Right forelimb (tissue), 1 donor: ENCODE results near the gene CABP2.
A peak's percentile ranks its signal among the peaks of the same experiment; 100 is the strongest.
"Not testable (repeated sequence)": the region's sequence is repeated elsewhere in the genome, so short reads cannot be mapped to it uniquely, and the experiment has no call there.

Experiments
- DNase-seq: peaks from one replicate; pipeline ENCODE4 v3.0.0-alpha.2; 2018

CABP2 gene

DNA sequence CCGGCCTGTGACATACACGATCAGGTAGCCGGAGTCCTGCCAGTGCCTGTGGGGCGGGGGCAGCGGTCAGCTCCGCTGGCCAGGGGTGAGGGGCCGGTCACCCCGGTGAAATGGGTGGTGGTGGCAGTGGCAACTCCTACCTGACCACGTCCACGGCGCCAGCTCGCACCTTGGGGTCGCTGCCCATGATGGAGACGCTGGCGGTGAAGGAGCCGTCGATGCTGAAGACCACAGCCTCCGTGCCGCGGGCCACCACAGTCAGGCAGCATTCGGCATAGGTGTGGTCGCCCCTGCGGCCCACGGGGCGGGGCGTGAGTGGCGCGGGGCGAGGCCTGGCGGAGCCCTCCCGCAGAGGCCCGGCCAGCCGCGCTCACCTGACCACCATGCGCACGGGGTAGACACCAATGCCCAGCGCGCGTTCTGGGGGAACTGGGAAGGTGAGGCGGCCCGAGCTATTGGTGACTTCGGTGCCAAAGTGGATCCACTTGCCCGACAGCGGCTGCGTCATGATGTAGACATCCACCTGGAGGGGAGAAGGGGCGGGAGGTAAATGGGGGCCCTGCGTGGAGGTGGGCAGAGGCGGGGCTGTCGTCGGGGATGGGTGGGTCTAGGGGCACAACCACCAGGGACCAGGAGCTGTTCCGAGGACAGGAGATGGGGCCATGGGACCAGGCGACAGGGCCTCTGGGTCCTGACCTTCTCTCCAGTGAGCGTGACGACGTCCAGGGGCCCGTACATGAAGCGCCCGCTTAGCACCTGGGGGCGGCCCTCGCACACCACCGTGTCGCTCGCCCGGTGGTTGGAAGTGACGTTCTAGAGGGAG is 29.5 kb downstream of the CABP2 start:
- no peak for DNase-seq

GRCh38 chr11:67492801-67493547 is 30.3 kb downstream of the CABP2 start:
- no peak for DNase-seq

DNA sequence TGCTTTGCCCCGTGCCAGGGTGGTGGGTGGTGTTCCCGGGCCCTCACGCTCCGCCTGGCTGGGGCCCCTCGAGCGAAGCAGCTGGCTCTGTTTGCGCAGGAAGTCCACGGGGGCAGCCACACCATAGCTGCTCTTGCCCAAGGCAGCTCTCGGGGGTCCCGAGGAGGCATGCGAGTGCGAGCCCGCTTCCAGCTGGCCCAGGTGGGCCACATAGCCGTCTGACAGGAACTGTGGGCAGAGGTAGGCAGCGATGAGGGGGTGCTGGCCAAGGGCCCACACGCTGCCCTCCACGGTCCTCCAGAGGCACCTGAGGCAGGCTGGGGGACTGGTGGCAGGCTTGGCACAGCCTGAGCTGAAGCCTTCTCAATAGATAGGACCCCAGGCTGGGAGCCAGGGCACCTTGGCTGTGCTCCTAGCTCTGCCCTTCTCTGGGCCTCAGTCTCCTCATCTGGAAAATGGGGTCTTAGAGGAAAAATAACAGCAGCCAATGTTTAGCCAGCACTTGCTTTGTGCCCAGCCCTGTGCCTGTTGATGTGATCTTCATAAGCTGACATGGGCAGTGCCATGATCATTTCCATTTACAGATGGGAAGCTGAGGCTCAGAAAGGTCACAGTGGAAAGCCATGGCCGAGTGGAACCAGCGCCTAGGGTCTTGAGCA is 31.0 kb downstream of the CABP2 start:
- no peak for DNase-seq

- DNase-seq, result no peak
Measured at GRCh38 chr11:67491276-67492068, 31.8 kb downstream of the CABP2 start.

GRCh38 chr11:67490727-67491065 is 32.5 kb downstream of the CABP2 start:
- no peak for DNase-seq

DNA sequence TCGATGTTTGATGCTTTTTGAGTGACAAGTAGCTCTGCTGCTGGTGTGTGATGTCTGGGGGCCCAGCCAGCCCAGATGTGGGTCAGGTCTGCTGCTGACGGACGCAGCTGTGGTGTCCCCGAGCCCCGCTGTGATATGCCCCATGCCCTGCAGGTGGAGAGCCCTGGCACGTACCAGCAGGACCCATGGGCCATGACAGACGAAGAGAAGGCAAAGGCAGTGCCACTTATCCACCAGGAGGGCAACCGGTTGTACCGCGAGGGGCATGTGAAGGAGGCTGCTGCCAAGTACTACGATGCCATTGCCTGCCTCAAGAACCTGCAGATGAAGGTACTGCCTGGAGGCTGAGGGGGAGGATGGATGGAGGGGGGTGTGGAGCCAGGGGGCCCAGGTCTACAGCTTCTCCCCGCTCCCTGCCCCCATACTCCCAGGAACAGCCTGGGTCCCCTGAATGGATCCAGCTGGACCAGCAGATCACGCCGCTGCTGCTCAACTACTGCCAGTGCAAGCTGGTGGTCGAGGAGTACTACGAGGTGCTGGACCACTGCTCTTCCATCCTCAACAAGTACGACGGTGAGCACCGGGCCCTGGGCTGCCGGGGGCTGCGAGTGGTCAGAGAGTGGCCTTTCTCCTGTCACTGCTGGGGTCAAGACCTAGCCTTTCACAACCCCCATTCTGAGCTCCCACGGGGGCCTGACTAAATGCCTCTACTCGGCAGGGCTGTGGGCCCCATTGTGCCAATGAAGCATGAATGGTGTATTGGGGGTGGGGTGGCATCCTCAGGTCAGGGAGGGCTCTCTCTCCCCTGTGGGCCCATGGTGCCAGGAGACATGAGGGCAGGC is 33.1 kb downstream of the CABP2 start:
- DNase-seq, result no peak

DNA sequence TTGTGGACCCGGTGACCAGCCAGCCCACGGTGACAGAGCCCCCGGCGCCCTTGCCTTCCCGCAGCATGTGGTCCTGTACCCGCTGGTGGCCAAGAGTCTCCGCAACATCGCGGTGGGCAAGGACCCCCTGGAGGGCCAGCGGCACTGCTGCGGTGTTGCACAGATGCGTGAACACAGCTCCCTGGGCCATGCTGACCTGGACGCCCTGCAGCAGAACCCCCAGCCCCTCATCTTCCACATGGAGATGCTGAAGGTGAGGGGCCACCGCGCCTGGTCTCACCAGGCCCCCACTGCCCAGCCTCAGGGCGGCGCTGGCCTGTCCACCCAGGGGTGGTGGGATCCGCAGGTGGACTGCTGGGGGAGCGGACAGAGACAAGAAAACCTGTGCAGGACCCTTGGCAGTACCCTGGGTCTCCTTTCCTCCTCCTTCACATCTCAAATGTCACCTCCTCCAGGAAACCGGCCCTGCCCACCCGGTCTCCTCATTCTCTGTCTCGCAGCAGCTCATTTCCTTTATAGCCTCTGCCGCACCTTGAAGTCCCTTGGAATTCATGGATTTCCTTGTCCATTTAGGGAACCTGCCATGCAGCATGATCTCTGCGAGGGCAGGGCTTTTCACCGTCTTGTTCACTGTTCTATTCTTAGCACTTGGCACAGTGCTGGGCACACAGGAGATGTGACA is 33.9 kb downstream of the CABP2 start:
- no peak for DNase-seq

DNA sequence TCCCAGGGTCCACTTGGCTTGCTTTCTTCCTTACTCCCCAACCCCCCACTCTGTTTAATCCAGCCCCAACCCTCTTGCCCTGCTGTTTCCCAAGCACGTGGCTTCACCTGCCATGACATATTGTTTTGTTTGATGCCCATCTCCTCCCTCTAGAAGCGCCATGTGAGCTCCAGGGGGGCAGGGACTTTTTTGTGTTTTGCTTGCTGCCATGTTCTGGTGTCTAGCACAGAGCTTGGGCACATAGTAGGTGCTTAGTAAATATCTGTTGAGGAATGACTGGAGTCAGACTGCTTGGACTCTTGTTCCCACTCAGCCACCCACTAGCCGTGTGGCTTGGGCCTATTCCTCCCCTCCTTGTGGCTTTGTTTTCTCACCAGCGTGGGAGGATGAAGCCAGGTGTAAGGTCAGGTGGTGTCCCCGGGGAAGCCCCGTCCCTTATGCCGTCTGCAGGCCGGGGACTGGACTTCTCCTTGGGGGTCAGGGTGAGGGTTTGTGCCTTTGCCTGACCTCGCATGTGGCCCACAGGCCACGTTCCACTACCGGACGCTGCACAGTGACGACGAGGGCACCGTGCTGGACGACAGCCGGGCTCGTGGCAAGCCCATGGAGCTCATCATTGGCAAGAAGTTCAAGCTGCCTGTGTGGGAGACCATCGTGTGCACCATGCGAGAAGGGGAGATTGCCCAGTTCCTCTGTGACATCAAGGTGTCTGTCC is 36.6 kb downstream of the CABP2 start:
- DNase-seq, result no peak

- DNase-seq, result not testable (repeated sequence)
Measured at GRCh38 chr11:67485873-67486361, 37.3 kb downstream of the CABP2 start.

DNA sequence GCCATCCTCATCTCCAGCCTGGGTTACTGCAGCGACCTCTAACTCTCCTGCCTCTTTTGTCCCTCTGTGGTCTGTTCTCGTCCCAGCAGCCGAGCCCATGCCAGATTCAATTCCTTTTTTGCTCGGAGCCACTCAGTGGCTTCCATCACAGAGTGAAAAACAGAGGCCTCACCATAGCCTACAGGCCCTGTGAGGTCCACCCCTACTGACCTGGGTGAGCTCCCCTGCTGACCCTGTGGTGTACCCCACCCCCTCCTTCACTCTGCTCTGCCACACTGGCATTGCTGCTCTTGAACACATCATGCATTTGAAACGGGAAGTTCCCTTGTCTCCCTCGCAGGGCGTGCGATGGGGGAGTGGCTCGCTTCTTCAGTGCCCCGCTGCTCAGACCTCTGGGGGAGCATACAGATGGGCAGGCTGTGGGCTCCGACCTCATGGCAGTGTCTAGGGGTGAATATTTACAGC is 38.4 kb downstream of the CABP2 start:
- no peak for DNase-seq

DNA sequence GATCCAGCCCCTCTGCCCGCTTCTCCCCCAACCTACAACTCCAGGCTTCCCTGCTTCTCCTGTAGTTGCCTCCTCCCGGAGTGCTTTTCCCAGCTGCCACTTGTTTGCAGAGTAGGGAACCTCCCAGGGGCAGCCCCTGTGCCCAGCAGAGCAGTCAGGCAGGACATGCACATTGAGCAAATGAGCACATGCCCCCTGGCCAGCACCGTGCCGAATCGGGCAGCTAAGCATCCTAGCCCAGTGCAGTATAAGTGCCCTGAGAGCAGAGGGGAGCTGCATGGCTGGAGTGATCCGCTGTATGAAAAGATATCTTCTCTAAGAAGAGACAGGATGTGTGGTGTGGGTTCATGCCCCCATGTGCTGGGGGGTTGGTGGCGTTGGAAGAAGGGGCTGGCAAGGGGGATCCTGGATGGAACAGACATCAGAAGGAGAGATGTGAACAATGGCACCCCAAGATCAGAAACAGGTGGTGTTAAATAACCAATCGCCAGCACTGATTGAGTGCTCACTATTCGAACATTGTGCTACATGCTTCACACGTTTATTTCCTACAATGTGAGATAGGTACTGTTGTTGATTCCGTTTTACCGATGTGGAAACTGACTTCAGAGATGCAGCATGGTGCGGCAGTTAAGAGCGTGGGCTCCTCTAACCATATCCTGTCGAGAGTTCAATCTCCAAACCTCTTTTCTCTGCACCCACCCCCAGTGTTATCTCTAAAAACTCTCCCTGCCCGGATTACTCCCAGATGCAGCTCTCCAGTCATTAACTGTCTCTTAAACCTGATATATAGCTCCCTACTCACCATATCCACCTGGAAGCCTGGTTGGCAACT is 39.2 kb downstream of the CABP2 start:
- no peak for DNase-seq

GRCh38 chr11:67482827-67483798 is 40.1 kb downstream of the CABP2 start, which contains the start of gene AIP:
TSS of gene AIP (plus strand) at chr11:67483026. CDS start at chr11:67483159, 133 bp downstream.
- peak; percentile 96 for DNase-seq

- no peak for DNase-seq
Measured at GRCh38 chr11:67482275-67482826, 40.9 kb downstream of the CABP2 start.

DNA sequence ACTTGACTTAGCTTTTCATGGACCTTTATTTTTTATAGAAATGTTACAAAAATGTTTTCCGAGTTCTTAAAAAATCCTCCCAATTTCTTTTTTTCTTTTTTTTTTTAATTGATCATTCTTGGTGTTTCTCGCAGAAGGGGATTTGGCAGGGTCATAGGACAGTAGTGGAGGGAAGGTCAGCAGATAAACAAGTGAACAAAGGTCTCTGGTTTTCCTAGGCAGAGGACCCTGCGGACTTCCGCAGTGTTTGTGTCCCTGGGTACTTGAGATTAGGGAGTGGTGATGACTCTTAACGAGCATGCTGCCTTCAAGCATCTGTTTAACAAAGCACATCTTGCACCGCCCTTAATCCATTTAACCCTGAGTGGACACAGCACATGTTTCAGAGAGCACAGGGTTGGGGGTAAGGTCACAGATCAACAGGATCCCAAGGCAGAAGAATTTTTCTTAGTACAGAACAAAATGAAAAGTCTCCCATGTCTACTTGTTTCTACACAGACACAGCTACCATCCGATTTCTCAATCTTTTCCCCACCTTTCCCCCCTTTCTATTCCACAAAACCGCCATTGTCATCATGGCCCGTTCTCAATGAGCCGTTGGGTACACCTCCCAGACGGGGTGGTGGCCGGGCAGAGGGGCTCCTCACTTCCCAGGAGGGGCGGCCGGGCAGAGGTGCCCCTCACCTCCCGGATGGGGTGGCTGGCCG is 45.7 kb downstream of the CABP2 start:
- not testable (repeated sequence) for DNase-seq

GRCh38 chr11:67476692-67477091 is 46.6 kb downstream of the CABP2 start:
- DNase-seq, result not testable (repeated sequence)

- DNase-seq, result no peak
Measured at GRCh38 chr11:67472882-67473281, 50.4 kb downstream of the CABP2 start.
